AG09309 (cell line): ENCODE data around the gene CABLES1.

Experiments used
- DNase-seq: peaks from one replicate; pipeline ENCODE4 v3.0.0-alpha.2; 2010; ENCODE audit warnings: low read depth
- H3K4me3 ChIP-seq: 2 replicates; pipeline ENCODE4 v1.5.1; 2011; ENCODE audit warnings: mild to moderate bottlenecking, low read depth, low read length, moderate library complexity; ENCODE audit not compliant: control insufficient read depth
- TF ChIP-seq, protein P1 (sequence below): IDR thresholded peaks from 2 replicates; pipeline ENCODE4 v1.5.1; 2011; ENCODE audit warnings: mild to moderate bottlenecking, low read depth, low read length, inconsistent platforms; ENCODE audit not compliant: insufficient read depth, control insufficient read depth; ENCODE audit errors: missing control alignments

The CABLES1 gene

DNA sequence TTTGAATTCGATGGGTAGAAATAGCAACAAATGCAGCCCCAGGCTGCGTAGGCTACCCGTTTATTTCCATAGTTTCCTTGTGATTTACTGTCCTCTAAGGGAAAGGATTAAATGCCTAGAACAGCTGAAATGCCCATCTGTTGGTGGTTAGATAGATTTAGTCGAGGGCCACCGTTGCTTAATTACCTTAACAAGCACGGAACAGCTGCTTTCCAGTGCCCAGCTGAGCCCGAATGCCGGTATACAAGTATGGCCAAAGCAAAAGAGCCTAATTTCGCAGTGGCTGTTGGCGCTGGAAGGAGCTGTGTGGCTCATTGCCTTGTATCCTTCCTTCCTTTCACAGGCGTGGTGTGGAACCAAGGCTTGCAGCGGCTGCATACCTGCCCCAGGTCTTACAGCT, 109.1 kb downstream of the CABLES1 start:
- TF ChIP-seq, protein P1, sequence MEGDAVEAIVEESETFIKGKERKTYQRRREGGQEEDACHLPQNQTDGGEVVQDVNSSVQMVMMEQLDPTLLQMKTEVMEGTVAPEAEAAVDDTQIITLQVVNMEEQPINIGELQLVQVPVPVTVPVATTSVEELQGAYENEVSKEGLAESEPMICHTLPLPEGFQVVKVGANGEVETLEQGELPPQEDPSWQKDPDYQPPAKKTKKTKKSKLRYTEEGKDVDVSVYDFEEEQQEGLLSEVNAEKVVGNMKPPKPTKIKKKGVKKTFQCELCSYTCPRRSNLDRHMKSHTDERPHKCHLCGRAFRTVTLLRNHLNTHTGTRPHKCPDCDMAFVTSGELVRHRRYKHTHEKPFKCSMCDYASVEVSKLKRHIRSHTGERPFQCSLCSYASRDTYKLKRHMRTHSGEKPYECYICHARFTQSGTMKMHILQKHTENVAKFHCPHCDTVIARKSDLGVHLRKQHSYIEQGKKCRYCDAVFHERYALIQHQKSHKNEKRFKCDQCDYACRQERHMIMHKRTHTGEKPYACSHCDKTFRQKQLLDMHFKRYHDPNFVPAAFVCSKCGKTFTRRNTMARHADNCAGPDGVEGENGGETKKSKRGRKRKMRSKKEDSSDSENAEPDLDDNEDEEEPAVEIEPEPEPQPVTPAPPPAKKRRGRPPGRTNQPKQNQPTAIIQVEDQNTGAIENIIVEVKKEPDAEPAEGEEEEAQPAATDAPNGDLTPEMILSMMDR = no peak
- DNase-seq = no peak

DNA sequence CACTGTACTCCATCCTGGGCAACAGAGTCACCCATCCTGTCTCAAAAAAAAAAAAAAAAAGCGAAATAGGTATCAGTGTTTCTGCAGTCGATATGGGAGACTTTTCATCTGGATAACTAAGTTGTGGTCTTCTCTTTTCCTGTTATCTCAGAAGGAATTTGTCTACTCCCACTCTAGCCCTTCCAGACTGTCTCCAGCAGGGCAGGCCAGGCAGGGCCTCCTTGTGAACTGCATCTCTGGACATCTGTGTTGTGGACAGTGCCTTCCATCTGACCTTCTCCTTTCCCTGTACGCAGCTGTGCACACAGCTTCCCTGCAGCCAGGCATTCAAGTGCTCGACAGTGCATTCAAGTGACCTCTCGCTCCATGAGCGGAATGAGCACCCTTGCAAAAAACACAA, 110.2 kb downstream of the CABLES1 start:
- no peak for DNase-seq
- H3K4me3 ChIP-seq = no peak overlapping the region
- TF ChIP-seq, protein P1 = no peak

More for the DNA sequence above, 109.1 kb downstream of the CABLES1 start:
- H3K4me3 ChIP-seq = no peak overlapping the region

DNA sequence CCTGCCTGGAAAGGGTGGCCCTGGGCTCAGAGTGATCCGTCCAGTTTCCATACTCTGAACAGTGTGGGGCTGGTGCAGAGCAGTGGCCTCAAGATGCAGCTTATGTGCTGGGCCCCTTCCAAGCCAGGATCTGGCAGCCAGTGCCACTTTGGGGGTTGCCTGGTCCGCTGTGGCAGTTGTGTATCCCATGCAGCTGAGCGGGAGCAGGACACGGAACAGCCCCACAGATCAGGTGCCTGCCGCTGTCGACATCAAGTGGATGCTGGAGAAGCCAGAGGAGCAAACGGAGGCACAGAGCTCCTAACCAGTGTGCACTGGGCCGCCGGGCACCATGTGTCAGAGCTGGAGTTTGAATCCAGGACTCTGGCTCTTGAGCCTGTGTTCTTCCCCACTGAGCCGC, 112.0 kb downstream of the CABLES1 start:
- TF ChIP-seq, protein P1 = no peak
- no peak for DNase-seq
- no peak overlapping the region for H3K4me3 ChIP-seq

DNA sequence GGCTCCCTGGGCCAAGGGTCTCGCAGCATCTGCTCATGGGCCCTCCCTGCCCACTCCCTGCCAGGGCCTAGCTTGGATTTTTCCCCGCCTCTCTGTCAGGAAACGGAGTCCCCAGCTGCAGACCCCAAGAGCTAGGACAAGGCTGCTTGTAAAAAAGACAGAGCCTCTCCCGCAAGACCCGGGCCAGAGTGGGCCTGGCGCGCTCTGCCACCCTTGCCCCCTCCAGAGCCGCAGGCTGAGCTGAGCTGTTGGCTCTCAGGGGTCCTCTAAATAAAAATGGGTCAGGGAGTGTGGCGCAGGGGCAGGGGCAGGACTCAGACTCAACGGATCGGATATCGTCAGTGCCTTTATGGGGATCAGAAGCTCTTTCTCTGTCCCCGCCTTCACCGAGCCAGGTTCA, 112.6 kb downstream of the CABLES1 start:
- H3K4me3 ChIP-seq = no peak overlapping the region
- TF ChIP-seq, protein P1 = no peak
- DNase-seq = no peak

DNA sequence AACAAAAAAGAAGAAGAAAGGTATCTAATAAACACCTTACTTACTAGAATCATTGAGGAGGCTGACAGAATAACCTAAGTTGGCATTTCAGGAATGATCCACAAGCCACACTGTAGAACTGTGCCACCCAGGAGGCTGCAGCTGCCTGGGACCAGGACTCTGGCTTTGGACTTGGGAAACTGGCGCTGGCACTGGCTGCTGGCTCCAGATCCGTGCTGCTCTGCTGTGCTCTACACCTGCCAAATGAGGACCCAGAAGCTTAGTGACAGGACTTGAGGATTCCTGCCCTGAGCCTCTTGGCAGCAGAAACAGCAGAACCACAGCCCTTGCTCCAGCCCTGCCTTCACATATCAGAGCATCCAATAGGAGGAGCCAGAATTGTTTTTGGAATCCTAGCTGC, 113.5 kb downstream of the CABLES1 start:
- DNase-seq = no peak
- TF ChIP-seq, protein P1 = no peak
- H3K4me3 ChIP-seq = no peak overlapping the region

DNA sequence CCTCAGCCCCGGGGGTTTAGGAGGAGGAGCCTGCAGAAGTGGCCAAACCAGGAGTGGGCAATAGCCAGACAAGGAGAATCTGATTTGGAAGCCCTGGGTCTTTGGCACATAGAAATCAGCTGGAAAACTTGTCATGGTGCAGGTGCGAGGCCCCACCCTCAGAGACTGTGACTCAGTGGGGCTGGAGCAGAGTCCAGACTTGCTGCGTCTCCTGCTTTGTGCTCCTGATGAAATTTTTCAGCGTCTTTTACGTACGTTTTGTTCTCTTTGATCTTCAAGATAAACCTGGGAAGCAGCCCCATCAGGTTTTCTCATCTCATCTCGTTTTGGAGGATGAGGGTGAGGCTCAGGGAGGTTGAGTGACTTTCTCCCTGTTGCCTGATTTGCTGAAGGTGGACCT, 114.1 kb downstream of the CABLES1 start:
- TF ChIP-seq, protein P1 = no peak
- DNase-seq = no peak
- no peak overlapping the region for H3K4me3 ChIP-seq

DNA sequence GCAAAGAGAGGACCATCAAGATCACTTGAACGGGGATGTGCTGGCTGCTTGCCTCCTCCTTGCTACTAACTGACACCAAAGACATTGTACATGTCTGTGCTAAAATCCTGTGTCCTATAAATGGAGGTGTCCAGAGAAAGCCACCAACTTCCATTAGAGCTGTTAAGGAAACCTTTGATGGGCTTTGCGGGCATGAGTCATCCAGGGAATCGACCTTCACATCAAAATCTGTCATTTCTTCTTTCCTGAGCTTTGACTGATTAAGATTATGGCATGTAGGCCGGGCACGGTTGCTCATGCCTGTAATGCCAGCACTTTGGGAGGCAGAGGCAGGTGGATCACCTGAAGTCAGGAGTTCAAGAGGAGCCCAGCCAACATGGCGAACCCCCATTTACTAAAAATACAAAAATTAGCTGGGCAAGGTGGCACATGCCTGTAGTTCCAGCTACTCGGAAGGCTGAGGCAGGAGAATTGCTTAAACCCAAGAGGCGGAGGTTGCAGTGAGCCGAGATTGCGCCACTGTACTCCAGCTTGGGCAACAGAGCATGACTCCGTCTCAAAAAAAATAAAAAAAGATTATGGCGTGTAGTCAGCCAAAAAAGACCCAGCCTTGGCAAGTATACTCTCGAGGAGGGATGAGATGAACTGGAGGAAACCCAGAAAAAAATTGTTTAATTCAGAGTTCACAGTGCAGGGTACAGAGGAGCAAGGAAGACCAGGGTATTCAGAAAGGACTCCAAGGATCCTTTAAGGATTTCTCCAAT, 115.8 kb downstream of the CABLES1 start:
- H3K4me3 ChIP-seq = no peak overlapping the region
- DNase-seq = no peak
- TF ChIP-seq, protein P1 = no peak
